GM18858 (cell line): ENCODE data around the gene PRKAG2.
"Not testable (repeated sequence)": the region's sequence is repeated elsewhere in the genome, so short reads cannot be mapped to it uniquely, and the experiment has no call there.

Experiments used
- ATAC-seq: cut with Tn5 transposase; IDR thresholded peaks from one replicate; pipeline ENCODE4 v1.9.1; 2021; ENCODE audit not compliant: unreplicated experiment

The PRKAG2 gene

DNA sequence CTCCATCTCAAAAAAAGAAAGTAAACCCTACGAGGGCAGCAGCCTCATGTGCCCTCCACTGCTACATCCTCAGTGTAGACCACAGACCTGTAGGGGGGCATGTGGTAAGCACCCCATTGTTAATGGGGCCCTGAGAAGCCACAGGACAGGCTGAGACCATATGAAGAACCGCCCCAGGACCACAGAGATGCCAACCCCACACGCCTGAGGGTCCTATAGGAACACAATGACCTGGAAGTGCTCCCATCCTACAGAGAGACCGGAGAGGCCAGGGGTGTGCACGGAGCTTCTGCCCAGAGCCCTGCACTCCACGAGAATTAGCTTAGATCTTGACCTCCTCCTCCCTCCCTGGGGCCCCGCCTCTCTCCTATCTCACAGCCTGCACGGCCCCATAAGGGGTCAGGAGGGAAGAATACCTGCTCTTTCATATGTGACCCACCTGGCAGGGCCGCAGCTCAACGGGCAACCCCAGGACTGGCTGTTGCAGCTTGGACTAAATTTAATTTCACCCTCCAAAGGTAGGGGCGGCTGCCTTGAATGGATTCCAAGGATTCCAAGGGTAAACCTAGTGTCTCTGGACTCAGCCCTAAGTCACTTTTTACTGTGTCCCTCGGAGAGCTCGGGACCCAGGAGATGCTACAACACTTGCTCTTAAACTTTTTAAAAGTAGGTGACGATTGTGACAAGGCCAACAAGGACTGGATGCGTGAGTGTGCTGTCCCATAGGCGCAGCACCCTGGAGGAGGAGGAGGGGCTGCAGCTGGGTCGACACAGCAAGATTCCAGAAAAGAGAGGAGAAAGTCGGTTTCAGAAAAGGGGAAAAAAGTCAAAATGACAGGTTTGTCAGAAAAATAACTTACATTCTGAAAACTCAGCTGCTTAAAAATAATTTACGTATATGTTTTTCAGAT, 24.2 kb downstream of the PRKAG2 start:
- no peak for ATAC-seq

DNA sequence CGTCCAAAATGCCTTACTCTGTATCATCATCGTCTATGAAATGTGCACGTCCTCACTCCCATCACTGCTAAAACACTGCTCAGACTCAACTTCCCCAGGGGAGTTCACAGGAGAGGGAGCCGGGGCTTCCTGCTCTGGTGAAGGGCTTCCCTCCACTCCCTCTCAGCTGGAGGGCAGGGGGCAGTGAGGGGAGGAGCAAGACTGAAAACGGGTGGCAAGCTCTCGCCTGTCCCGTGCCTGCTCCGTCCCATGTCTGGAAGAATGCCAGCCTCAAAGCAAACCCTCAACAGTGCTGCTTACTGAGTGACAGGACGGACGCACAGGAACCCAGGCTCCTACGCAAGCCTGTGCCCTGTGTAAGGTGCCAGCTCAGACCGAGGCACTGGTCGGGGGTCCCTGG, 25.1 kb downstream of the PRKAG2 start:
- ATAC-seq, result no peak

DNA sequence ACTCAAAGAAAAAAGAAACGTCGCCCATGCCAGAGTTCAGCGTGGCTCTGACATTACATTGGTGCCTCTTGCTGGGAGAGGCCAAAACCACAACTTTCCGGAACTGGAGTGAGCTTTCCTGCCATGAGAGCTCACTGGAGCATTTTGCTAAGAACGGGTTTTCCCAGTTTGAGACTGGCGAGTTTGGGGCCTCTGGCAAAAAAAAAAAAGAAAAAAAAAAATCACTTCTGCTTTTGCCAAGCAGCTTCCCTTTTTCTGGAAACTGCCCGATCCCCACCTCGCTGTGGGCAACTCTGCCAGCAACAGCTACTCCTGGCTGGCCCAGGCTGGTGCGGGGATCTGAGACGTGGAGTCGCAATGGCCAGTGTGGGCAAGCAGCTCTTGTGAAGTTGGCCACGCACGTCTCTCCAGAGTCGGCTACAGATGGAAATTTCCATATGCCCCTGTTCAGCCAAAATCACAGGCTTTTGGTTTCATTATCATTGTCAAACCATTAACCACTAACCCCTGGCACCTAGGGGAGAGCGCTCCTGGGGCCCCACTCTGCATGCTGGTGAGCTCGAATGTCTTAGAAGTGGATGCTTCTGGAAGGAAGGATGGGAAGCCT, 25.7 kb downstream of the PRKAG2 start:
- peak; percentile 49 for ATAC-seq

DNA sequence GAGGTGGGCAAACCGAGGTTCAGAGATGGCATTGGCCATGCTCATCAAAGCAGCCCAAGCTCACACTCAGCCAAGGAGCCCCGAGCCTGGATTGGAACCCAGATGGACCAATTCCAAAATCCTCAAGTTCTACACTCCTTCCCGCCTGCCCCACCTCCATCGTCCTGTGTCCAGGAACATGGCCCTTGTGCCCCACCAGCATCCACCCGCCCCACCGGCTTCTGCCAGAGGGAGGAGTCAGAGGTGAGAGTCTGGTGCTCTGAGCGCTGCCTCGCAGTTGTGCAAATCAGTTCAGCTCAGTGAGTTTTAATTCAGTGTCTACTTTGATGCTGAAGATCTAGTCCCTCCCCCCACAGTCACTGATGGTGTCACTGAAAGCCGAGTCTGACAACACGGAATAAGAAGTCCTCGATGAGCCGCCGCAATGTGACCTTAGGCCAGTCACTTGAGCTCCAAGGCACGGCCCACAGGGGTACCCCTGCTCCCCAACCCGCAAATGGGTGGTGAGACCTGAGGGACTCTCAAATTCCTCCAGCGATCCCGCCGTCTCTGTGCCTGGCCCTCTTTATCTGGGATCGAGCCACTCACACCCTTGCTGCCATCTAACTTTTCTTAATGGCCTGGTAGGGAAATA, 26.3 kb downstream of the PRKAG2 start:
- no peak for ATAC-seq

DNA sequence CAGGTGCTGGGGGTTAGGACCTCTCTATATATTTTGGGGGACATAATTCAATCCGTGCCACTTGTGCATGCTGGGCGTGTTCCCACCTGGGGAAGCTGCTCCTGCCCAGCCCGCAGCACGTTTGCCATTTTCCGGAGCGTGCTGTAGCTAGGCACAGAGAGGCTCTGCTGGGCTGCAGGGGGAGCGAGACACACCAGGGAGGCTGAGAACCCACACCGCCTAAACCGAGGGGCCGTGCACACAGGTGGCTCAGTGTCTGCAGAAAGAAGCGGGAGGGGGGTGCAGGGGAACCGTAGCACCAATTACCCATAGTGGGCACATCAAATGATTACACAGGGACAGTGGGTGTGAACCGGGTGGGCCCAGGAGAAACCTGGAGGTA, 27.0 kb downstream of the PRKAG2 start:
- ATAC-seq, result no peak

DNA sequence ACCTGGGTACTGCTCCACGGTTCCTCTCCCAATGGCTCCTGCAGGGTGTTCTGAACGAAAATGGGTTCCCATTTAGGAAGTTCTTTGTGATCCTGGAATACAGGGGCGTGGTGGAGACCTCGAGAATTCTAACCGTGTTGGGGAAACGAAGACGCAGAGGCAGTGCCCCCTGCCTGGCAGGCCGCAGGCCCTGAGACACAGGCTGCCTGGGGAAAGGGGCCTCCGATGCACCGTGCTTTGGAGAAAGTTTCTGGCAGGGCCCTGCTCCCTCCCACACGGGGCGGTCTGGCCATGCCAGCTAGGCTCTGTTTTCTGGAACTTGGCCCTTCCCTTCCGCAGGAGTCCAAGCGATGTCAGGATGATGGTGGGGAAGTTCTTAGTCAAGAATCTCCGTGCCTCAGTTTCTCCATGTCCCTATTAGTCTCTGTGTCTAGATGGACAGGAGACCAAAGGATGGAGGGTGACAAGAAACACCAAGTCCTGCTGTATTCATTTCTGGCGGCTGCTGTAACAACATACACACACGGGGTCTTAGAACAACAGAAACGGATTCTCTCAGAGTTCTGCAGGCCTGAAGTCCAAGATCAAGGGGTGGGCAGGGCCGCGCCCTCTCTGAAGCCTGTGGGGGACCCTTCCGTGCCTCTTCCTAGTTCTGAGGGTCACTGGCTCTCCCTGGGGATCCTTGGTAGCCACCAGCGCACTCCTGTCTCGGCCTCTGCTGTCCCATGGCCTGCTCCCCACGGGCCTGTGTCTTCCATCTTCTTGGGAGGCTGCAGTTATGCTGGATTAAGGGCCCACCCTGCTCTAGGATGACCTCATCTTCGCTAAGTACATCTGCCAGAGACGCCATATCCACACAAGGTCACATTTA, 27.7 kb downstream of the PRKAG2 start:
- ATAC-seq, result no peak

DNA sequence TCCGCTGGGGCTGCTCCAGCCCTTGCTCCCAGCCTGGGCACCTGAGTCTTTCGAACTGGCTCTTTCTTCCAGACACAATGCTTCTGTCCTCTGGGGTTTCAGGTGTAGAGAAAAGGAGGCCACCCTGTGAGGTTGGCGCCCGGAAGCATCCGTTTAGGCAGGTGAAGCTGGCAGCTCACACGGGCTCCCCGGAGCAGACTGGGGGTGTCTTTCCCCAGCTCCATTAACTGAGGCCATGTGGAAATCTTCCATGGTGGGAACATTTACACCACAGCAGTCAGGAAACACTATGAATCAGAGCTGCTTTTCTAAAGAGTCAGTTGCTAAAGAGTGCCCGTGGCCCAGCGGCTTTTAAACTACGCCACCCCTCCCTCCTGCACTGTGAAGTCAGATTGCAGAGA, 29.2 kb downstream of the PRKAG2 start:
- ATAC-seq, result no peak

DNA sequence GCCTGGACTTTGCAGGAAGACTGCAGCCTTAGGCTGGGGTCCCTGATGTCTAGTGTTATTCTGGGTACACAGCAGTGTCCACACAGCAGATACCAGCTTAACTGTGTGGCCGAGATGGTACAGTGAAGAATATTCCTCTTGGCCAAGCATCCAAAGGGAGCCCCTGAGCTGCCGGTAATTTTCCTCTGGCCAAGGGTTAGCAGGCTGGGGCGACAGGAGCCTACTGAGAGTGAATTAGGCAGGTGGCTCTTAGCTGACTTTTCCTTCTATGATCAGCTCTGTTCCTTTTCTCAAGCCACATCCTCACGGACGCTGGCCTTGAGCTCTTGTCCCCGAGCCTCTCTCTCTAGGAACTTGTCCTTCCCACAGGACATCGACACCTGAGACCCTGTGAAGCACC, 29.8 kb downstream of the PRKAG2 start:
- ATAC-seq, result no peak

DNA sequence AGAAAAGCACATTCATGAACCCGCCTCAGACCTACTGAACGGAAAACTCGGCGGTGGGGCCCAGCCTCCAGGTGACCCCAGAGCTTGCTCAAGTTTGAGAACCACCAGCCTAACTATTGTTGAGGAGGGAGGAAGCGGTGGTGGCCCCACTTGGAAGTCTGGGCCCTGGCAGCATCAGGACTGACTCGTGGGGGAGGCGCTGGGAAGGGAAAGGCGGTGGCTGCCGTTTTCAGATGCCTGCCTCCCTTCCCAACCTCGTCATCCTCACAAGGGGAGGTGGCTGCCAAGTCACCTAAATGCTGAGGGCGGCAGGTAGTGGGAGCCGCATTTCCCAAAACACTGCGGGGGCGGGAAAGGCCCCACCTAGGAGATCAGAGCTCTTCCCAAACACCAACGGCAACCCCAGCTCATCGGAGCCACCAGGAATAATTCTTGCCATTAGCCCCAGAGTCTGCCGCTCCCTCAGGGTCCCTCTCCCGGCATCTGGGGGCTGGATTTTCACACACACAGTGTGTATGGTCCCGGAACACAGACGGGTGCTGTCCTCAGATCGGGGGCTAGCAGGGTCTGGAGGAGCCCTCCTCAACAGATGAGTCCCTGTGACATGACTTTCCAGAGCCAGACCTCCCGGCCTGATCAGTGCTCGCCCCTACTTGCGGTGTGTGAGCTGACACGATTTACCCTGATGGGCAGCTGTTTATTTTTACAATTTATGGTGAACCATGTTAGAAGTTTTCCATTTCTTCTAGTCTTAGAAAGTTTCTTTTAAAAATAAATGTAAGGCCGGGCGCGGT, 31.3 kb downstream of the PRKAG2 start:
- ATAC-seq, result no peak

DNA sequence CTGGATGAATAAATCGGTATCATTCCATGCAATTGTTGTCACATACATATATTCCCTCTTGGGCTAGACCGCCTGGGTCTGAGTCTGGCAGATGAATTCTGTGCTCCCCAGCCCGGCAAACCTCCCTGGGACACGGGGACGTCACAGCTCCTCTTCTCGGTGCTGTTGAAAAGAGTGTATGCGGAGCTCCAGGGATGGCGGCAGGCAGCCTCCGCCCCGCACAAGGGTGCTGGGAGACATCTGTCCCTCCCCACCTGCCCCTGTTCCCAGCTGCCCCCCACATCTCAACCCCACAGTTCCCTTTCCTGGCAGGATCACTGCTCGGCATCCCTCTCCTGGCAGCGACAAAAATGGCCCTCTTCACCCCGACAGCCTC, 32.1 kb downstream of the PRKAG2 start:
- ATAC-seq, result no peak

DNA sequence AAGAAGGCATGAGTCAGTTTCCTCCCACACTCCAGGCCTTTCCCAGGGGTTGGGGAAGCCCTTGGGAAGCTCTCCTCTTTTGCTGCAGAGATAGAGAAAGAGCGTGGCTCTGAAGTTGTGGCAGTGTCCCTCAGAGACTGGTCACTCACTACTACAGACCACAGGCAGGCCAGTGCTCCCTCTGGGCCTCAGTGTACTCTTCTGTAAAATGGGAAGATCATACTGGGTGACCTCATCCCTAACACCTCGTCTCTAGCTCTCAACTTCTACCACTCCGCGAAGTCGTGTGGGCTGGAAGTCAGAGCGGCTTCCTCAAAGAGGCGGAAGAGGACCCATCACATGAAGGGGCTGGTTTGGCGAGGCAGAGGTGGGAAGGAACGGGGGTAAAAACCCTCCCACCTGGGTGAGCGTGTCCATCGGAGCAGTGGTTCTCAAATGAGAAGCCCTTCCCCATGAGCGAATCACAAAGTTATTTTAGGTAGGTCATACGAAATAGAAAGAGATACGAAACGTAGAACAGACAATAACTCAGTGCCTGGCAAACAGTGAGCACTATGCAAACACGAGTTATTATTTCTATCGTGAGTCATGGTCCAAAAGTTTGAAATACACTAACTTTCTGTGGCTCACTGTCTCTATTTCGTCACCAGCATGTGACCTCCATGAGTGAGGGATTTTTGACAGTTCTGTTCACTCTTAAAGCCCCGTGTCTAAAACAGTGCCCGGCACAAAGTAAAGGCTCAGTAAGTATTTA, 32.7 kb downstream of the PRKAG2 start:
- ATAC-seq, result no peak

DNA sequence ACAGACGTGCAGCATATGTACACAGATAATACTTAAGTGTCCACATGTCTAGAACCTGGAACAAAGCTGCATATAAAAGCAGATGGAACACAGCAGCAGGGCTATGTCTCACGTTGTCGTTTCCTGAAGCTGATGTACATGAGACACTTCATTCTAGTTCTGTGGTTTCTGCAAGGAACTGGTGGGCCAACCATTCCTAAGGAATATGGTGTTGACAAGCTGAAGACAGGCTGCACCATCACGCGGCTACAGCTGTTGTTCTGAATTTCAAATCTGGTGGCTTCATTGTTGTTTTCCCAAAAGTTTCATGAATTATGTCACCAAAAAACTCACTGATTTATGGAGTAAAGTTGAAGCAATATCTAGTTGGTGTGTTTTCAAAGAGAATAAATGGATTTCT, 33.7 kb downstream of the PRKAG2 start:
- no peak for ATAC-seq

DNA sequence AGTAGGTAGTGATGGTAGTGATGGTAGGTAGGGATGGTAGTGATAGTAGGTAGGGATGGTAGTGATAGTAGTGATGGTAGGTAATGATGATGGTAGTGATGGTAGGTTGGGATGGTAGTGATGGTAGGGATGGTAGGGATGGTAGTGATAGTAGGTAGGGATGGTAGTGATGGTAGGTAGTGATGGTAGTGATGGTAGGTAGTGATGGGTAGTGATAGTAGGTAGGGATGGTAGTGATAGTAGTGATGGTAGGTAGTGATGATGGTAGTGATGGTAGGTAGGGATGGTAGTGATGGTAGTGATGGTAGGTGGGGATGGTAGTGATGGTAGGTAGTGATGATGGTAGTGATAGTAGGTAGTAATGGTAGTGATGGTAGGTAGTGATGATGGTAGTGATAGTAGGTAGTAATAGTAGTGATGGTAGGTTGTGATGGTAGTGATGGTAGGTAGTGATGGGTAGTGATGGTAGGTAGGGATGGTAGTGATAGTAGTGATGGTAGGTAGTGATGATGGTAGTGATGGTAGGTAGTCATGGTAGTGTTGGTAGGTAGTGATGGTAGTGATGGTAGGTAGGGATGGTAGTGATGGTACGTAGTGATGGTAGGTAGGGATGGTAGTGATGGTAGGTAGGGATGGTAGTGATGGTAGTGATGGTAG, 35.4 kb downstream of the PRKAG2 start:
- ATAC-seq, result not testable (repeated sequence)

DNA sequence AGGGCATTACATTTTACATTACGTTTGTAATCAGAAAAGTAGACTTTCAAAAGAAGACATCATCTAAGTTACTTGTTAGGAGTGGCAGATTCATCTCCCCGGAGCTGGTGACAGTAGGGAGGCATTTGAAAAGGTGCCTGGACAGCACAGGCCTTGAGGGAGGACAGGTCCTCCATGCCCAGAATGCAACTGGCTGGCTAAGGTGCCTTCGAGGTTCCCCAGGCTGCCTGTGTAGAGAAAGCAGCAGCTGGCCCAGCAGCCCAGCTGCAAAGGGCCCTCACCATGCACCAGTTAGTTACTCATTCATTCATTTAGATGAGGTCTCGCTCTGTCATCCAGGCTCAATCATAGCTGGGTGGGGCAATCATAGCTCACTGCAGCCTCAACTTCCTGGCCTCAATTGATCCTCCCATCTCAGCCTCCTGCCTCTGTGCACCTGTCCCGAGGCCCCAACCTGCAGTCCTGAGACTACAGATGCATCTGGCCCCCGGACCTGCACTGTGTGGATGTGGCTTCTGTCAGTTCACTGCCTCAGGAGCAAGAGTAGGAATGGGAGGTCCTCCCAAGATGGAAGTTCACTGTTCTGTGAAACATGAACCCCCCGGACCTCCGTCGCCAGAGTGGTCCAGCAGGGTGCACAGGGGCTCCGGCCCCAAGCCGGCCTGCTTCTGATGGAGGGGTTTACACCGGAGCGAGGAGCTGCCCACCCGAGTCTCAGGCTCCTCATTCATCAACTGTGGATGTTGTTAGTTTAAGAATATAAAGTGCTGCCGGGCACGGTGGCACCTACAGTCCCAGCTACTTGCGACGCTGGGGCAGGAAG, 36.6 kb downstream of the PRKAG2 start:
- no peak for ATAC-seq

DNA sequence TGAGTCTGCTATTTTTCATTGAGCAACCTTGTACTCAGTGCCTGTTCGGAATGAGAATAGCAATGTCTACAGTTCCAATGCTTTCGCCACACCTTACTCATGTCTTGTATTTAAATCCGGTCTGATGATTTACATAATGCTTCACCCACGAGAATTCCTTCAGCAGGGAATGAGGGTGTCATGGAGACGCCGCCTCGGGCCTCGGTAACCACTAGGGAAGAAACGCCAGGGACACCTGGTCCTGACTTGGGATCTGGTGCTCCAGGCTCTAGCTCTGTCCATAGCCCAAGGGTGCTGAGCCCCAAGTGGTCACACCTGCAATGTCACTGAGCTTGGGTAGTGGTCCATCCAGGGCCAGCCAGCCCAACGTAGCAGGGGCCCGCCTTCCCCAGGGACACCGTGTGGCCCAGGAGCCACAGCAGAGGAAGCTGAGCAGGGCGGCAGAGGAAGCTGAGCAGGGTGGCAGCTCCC, 37.4 kb downstream of the PRKAG2 start:
- ATAC-seq, result no peak

DNA sequence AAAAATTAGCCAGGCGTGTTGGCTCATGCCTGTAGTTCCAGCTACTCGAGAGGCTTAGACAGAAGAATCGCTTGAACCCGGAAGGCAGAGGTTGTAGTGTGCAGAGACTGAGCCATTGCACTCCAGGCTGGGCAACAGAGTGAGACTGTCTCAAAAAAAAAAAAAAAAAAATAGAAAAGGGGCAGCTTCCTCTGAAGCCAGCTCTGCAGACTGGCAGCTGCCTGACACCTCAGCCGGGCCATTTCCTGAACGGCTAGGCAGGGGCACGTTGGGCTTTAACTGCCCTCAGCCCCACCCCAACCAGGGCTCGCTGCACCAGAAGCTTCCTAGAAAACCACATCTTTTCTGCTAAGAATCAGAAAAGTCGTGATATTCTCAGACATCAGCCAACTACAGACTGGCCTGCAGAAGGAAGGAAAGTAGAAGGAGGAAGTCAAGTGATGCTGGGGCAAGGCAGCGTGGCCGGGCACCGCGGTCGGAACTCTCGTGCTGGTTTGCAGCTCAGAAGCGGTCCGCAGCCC, 38.0 kb downstream of the PRKAG2 start:
- peak; percentile 59 for ATAC-seq

DNA sequence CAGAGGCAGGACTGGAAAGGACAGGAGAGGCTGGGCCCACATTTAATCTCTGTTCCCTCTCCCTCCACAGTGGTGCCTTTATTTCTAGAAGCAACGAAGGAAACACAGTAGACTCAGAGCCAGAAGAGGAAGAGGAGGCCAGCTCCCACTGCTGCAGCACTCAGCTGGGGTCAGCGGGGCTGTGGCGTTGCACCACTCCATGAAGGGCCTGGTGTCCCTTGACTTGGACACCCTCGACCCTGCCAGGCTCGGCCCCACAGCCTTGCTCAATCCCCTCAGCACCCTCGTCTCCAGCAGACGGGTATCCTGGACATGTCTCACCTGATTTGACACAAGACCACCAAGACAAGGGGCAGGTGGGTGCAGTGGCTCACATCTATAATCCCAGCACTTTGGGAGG, 38.8 kb downstream of the PRKAG2 start:
- ATAC-seq, result no peak
